Fibroblast of skin of back (primary cell): ENCODE data around the gene PODNL1.
A peak's percentile ranks its signal among the peaks of the same experiment; 100 is the strongest.
"Not testable (repeated sequence)": the region's sequence is repeated elsewhere in the genome, so short reads cannot be mapped to it uniquely, and the experiment has no call there.

Experiments used
- DNase-seq: peaks from one replicate; pipeline ENCODE4 v3.0.0-alpha.2; 2013

PODNL1 gene

GRCh38 chr19:13973479-13973878 lies 35.3 kb upstream of the PODNL1 start:
- DNase-seq, result not testable (repeated sequence)

GRCh38 chr19:13972368-13973155 lies 34.3 kb upstream of the PODNL1 start:
- DNase-seq, result no peak

- not testable (repeated sequence) for DNase-seq
Measured at GRCh38 chr19:13971868-13972267, 33.7 kb upstream of the PODNL1 start.

- DNase-seq, result no peak
Measured at GRCh38 chr19:13969897-13970296, 31.7 kb upstream of the PODNL1 start.

GRCh38 chr19:13968999-13969398 lies 30.8 kb upstream of the PODNL1 start:
- no peak for DNase-seq

DNA sequence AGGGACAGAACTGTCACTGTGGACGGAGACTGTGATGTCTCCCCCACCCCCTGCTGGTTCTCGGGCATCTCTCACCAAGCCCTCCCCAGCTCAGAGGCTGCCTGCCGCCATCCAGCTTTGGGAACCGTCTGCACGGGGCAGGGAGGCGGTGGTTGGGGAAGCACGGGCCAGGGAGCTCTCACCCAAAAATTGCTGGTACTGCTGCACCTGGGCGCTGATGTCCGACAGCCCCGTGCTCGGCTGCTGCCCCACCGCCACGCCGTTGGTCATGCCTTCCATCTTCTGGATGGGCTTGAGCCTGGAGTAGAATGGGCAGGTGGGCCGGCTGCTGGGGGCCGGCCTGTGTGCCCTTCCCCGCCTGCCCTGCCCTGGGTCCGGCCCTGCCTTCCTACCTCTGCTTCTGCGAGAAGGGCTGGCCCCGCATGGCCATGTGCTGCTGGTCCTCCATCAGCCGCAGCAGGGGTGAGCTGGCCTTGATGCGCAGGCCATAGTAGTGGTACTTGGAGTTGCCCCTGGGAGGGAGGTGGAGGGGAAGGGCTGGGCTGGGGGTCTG lies 30.2 kb upstream of the PODNL1 start:
- no peak for DNase-seq

DNA sequence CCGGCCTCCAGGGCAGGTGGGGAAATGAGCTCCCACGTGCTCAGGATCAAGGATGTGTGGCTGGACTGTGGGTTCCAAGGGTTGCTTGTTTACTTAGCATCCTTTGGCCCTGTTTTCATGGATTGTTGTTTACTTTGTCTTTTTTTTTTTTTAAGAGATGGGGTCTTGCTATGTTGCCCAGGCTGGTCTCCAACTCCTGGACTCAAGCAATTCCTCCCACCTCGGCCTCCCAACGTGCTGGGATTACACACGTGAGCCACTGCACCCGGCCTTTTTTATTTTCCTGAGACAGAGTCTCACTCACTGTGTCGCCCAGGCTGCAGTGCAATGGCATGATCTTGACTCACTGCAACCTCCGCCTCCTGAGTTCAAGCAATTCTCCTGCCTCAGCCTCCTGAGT lies 29.0 kb upstream of the PODNL1 start:
- not testable (repeated sequence) for DNase-seq

DNA sequence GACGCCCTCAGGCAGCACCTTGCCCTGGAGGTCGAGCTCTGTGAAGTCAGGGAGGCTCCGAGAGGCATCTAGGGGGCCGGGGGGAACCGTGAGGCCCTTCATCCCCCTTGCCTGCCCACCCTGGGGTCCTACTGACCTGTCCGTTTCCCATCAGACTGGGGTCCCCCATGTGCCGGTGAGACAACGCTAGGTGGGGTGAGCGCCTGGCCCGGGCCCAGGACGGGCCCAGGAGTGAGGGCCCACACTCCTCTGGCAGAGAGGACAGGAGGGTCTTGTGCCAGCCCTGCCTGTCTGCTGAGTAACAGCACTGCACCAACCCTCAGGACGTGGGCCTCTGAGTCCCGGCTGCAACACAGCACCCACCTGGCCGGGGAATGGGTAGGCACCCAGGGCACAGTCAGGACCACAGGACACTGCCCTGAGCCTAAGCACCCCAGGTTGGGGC lies 28.5 kb upstream of the PODNL1 start:
- no peak for DNase-seq

- DNase-seq, result no peak
Measured at GRCh38 chr19:13965926-13966683, 27.9 kb upstream of the PODNL1 start.

DNA sequence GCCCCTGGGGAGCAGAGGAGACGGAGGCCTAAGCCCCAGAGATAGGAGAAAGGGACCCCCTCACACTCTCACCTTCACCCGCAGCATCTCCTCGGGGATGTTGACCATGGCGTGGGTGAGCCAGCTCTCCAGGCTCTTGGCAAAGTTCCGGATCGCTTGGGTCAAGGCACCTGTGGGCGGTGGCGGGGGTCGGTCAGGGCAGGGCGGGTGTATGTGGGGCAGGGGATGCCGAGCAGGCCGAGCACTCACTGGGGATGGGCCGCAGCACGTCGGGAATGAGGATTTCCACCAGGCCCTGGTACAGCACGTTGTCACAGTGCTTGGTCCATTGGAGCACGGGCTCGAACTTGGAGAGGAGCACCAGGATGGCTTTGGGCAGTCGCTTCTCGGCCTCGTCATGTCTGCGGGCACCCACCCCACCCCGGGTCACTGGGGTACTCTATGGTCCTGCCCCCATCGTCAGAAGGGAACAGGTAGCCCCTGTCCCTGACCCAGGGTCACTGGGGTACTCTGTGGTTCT lies 27.2 kb upstream of the PODNL1 start:
- no peak for DNase-seq

- DNase-seq, result peak; percentile 56
Measured at GRCh38 chr19:13964776-13965175, 26.6 kb upstream of the PODNL1 start.

DNA sequence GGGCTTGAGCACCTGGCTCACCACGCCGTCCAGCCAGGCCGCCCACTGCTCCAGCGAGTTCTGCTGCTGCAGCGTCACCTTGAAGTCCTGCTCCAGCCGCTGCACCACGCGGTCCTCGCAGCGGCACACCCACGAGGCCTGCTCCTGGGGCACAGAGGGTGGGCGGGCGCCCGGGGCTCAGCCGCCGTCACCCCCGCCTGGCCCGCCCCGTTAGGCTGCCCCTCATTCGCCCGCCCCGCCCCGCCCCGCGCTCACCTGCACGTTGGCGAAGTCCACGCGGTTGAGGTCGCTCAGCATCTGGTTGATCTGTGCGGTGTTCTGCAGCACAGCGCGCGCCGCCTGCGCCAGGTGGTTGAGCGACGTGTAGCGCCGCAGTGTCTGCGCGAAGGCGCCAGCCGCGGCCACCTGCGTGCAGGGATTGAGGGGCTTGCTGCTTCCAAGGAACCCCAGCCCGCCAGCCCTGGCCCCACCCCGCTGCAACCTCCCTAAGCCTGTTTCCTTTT lies 25.4 kb upstream of the PODNL1 start:
- no peak for DNase-seq

- no peak for DNase-seq
Measured at GRCh38 chr19:13962699-13963602, 24.7 kb upstream of the PODNL1 start.

DNA sequence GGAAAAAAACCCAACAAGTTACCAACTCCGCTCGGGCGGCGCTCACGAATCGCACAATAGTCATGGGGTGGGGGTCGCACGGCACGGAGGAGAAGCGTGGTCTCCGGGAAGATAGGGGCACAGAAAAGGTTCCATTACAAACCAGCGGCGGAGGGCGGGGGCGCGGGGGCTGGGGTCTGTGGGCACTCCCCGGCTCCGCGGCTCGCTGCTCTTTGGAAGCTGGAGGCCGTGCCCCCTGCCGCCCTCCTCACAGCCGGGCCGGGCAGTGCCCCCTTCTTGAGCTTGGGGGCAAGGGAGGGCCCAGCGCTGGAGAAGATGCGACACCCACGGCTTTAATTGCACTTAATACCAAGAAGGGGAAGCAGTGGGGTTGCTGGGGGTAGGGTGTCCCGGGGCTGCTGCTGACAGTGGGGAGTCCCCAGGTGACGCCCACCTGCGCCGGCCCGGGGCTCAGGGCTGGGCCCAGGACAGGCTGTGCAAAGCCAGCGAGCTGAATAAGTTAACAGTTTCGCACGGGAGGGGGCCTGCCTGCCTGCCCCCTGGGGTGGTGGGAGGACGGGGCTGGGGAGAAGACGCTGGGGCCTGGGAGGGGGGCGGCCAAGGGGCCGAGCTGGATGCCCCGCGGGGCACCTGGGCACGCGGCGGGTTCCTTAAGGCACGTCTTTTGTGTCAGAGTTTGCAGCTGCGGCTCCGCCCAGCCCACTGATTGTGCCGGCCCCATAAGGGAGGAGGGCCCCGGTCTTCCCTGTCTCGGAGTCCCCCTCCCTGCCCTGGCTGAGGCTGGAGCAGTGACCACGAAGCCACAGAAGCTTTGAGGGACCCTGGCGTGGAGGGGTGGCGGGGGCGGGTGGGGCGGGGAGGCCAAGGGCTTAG lies 23.8 kb upstream of the PODNL1 start:
- no peak for DNase-seq

DNA sequence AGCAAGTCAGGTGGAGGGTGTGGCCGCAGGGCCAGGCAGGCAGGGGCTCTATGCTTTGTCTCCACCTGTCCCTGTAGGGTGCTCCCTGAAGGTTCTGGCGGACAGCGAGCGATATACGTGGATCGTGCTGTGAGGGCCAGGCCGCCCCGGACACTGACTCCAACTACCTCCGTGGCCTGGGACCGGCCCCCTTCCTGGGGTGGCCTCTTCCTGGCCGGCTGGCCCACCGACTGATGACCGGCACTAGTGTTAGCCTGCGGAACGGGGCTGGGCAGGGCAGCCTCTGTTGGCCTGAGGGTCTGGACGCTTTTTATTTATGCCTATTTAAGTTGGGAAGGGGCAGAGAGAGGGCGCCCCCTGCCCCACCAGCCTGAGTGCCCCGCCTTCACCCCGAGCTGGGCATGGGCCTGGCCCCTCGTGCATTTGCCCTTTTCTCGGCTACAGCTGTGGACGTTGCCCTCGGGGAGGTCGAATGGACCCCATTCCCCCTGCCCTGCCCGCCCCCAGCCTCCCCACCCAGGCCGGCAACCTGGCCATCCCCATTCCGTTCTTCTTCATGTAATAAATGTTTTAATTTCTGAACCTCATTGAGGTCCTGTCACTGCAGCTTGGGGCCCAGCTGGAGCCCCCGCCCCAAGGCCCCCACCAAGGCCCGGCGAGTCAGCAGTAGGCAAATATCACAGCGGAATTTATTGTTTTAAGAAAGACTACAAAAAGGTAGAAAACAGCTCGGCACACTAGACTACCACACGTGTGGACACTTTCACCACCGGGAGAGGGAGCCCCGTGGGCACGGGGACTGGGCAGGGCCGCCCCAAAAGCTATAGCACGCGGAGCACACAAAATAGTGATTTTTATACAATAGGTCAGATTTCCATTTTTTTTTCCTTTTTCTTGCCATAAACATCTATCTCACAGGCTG lies 22.9 kb upstream of the PODNL1 start:
- no peak for DNase-seq

GRCh38 chr19:13959962-13960862 lies 22.0 kb upstream of the PODNL1 start:
- DNase-seq, result no peak

GRCh38 chr19:13959141-13959961 lies 21.1 kb upstream of the PODNL1 start:
- no peak for DNase-seq

DNA sequence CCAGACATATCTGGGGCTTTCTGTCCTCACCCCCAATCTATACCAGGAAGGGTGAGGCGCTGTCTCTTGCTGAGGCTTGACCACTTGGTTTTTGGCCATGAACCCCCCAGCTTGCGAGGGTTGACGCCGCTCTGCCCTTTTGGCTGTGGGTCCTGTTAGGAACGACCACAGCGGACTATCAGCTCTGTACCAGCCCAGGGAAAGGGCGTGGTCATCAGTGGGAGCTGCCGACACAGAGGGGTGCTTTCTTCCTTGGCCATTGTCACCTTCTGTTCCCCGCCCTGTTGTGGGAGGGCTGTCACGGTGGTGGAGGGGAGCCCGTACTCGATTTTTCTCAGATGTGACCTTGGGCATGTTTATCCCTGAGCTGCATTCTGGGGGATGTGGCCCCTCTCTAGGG lies 19.8 kb upstream of the PODNL1 start:
- DNase-seq, result no peak
